Endothelial cell of umbilical vein (primary cell): ENCODE measurements around the gene RAB3C.

Experiments used
- EZH2 ChIP-seq: IDR thresholded peaks from 2 replicates; pipeline ENCODE4 v1.6.1; 2012; ENCODE audit warnings: borderline replicate concordance, low read depth, mild to moderate bottlenecking, moderate library complexity, low read length, inconsistent platforms; ENCODE audit not compliant: severe bottlenecking
- POLR2A ChIP-seq: IDR thresholded peaks from 2 replicates; pipeline ENCODE4 v1.6.1; 2012; ENCODE audit warnings: low read depth, mild to moderate bottlenecking, control low read depth, low read length
- TF ChIP-seq, protein P1 (sequence below), 2 donors: IDR thresholded peaks; 1 replicate in 1 of 2; 2 replicates in 1 of 2; pipeline ENCODE4 v1.5.1; 2011; ENCODE audit warnings: low read length in 2 of 2, mild to moderate bottlenecking in 2 of 2, moderate library complexity in 2 of 2, control low read depth in 1 of 2, inconsistent platforms in 1 of 2, low read depth in 1 of 2; ENCODE audit not compliant: insufficient read depth in 1 of 2; ENCODE audit errors: extremely low read depth in 1 of 2

DNA sequence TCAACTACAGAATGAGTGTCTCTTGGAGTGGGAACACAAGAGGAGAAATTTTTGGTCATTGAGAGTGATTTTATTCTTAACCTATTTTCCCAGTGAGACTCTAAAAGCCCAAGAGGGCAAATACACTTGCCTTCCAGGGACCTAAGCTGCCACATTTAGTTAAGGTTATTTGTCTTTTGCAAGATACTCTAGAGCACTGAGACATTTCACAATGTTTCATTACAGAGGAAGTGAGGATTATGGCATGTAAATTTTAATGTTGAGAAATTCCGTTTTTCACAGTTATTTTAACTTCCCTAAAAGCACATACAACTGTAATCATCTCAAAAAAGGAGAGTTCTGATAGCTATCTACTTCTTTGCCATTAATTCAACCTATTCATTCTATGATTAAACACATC lies 38.7 kb upstream of the RAB3C start:
- TF ChIP-seq, protein P1, sequence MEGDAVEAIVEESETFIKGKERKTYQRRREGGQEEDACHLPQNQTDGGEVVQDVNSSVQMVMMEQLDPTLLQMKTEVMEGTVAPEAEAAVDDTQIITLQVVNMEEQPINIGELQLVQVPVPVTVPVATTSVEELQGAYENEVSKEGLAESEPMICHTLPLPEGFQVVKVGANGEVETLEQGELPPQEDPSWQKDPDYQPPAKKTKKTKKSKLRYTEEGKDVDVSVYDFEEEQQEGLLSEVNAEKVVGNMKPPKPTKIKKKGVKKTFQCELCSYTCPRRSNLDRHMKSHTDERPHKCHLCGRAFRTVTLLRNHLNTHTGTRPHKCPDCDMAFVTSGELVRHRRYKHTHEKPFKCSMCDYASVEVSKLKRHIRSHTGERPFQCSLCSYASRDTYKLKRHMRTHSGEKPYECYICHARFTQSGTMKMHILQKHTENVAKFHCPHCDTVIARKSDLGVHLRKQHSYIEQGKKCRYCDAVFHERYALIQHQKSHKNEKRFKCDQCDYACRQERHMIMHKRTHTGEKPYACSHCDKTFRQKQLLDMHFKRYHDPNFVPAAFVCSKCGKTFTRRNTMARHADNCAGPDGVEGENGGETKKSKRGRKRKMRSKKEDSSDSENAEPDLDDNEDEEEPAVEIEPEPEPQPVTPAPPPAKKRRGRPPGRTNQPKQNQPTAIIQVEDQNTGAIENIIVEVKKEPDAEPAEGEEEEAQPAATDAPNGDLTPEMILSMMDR (IDR thresholded peaks at IDR 0.05; ENCODE audit: extremely low read depth in 1 of 2, insufficient read depth in 1 of 2, low read depth in 1 of 2, low read length in 2 of 2) = no peak
- TF ChIP-seq POLR2A (no peak), EZH2 (no peak)
